ENCODE data around the gene STON1. TPM values are rescaled to one million over a fixed set of nuclear protein-coding genes. Genes with fewer than 3 reads are reported as not detected.
"Not testable (repeated sequence)": the region's sequence is repeated elsewhere in the genome, so short reads cannot be mapped to it uniquely, and the experiment has no call there.

Gene STON1
- total and polyA plus RNA-seq, 2 of the 8 experiments (the other 6 are each of a cell fraction or from before 2014, with no cell fraction given) = 5.0 to 10.1 TPM

DNA sequence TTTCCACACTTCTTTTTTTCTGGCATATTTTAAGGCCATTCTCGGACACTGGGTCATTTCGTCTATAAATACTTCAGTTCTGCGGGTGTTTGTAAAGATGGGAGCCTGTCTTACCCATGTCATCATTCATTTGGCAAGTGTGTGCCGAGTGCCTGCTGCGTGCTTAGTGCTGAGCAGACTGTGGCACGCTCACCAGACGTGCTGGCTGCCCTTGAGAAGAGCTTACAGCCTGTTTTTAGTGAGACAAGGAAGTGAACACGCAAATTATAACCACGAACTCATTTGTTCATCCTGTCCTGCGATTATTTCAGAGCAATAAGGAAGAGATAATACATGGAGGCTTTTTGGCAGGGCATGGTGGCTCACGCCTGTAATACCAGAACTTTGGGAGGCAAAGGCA is 10.4 kb upstream of the STON1 start:
- no peak overlapping the region for H2AFZ ChIP-seq (ENCODE audit: low read length)
- no peak overlapping the region for H3K14ac ChIP-seq (ENCODE audit: insufficient read length)
- no peak overlapping the region for H3K56ac ChIP-seq (replicated peaks; ENCODE audit: insufficient read length, low read depth, low read length)
- H3K23ac ChIP-seq (ENCODE audit: insufficient read length) = no peak overlapping the region
- no peaks in the 10 kb centered on the region for H3K9me3 ChIP-seq (ENCODE audit: insufficient read depth in 2 of 2, low read depth in 1 of 2, low read length in 1 of 2)
- FAIRE-seq = no peak
- CTCF ChIA-PET (ENCODE audit: partially characterized antibody) = interaction anchor here (0.8 kb wide), 1 partner anchor 9 kb away, joined by 3 read pairs; no protein-coding TSS in a partner anchor
- H3K79me2 ChIP-seq (ENCODE audit: control insufficient read depth in 1 of 2, insufficient read depth in 2 of 2, low read length in 2 of 2) = no peaks in the 10 kb centered on the region
- no peak overlapping the region for H4K8ac ChIP-seq (ENCODE audit: extremely low read depth, insufficient read depth, low read length)
- no peak overlapping the region for H2AK5ac ChIP-seq (ENCODE audit: low read depth, low read length)
- peaks cover 2 to 23% (median 2%) of the 10 kb centered on the region in 4 experiments; a peak in 4 of 8 replicates for H3K36me3 ChIP-seq (ENCODE audit: control insufficient read depth in 2 of 4, insufficient read depth in 4 of 4, low read length in 3 of 4)
- H3K18ac ChIP-seq (ENCODE audit: extremely low read depth, low read length) = no peak overlapping the region
- no peak overlapping the region for H3K9ac ChIP-seq (replicated peaks in 1 of 4; ENCODE audit: extremely low read depth in 1 of 4, low read depth in 3 of 4, low read length in 3 of 4)
- no peak for DNase-seq (ENCODE audit: low read depth in 1 of 2, low spot score in 2 of 2)
- no peaks in the 10 kb centered on the region for H3K79me1 ChIP-seq (ENCODE audit: low read depth, low read length)
- no peaks in the 10 kb centered on the region for H3K23me2 ChIP-seq (ENCODE audit: low read depth, low read length)
- no peak overlapping the region for H2BK20ac ChIP-seq (ENCODE audit: low read length)
- no peak for TF ChIP-seq NANOG (IDR thresholded peaks at IDR 0.05; ENCODE audit: insufficient read depth, low read depth, low read length, poor library complexity, severe bottlenecking)
- H3K4me1 ChIP-seq (replicated peaks in 1 of 4; ENCODE audit: control insufficient read depth in 3 of 4, insufficient read depth in 4 of 4, low read length in 3 of 4) = peaks cover 0 to 4% (median 0%) of the 10 kb centered on the region in 4 experiments; a peak in 1 of 7 replicates
- H4K20me1 ChIP-seq (replicated peaks in 1 of 2; ENCODE audit: control insufficient read depth in 1 of 2, insufficient read depth in 2 of 2, low read length in 2 of 2) = no peaks in the 10 kb centered on the region
- no peak overlapping the region for H2BK15ac ChIP-seq (ENCODE audit: low read length)
- H3K4ac ChIP-seq (replicated peaks; ENCODE audit: insufficient read length, low read depth, low read length) = no peak overlapping the region
- H2BK12ac ChIP-seq (ENCODE audit: low read depth, low read length) = no peak overlapping the region
- POLR2A ChIA-PET (ENCODE audit: partially characterized antibody) = no interaction called here
- no peak overlapping the region for H3K4me3 ChIP-seq (ENCODE audit: extremely low read depth in 1 of 4, insufficient read depth in 2 of 4, low read depth in 3 of 4, low read length in 4 of 4)
- WGBS, 2 experiments (ENCODE audit: extremely low coverage in 1 of 2, insufficient coverage in 1 of 2, insufficient read length in 1 of 2, insufficient replicate concordance in 2 of 2, low coverage in 1 of 2, low lambda C conversion rate in 2 of 2, missing lambda C conversion rate in 1 of 2) = 89% methylated on average over 11 of the region's 11 CpGs; no CpG with 5 or more reads in 1 of the 2 experiments
- H4K5ac ChIP-seq (ENCODE audit: insufficient read length, low read depth, low read length) = no peak overlapping the region
- H3K4me2 ChIP-seq (ENCODE audit: insufficient read depth in 1 of 2, low read depth in 2 of 2, low read length in 2 of 2) = no peak overlapping the region
- H4K91ac ChIP-seq (replicated peaks; ENCODE audit: insufficient read length, low read length) = no peak overlapping the region
- H3K27me3 ChIP-seq (replicated peaks in 1 of 4; ENCODE audit: control insufficient read depth in 3 of 4, extremely low read depth in 1 of 4, insufficient read depth in 3 of 4, low read length in 3 of 4) = no peaks in the 10 kb centered on the region
- H2BK120ac ChIP-seq (replicated peaks; ENCODE audit: low read depth, low read length) = no peak overlapping the region
- H3K27ac ChIP-seq (ENCODE audit: low read depth, low read length) = no peak overlapping the region
- H2BK5ac ChIP-seq (ENCODE audit: low read depth, low read length) = no peak overlapping the region

DNA sequence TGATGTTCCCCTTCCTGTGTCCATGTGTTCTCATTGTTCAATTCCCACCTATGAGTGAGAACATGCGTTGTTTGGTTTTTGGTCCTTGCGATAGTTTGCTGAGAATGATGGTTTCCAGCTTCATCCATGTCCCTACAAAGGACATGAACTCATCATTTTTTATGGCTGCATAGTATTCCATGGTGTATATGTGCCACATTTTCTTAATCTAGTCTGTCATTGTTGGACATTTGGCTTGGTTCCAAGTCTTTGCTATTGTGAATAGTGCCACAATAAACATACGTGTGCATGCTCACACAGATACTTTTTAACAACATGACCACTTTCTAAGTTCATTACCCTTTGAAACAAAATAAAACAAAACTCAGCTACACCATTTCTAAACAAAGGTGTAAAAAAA is 5.2 kb upstream of the STON1 start:
- not testable (repeated sequence) for H3K56ac ChIP-seq (replicated peaks; ENCODE audit: insufficient read length, low read depth, low read length); H3K4ac ChIP-seq (replicated peaks; ENCODE audit: insufficient read length, low read depth, low read length); H3K27ac ChIP-seq (ENCODE audit: low read depth, low read length); H2AK5ac ChIP-seq (ENCODE audit: low read depth, low read length); H3K9me3 ChIP-seq (ENCODE audit: insufficient read depth in 2 of 2, low read depth in 1 of 2, low read length in 1 of 2); H3K9ac ChIP-seq (replicated peaks in 1 of 4; ENCODE audit: extremely low read depth in 1 of 4, low read depth in 3 of 4, low read length in 3 of 4); H3K27me3 ChIP-seq (replicated peaks in 1 of 4; ENCODE audit: control insufficient read depth in 3 of 4, extremely low read depth in 1 of 4, insufficient read depth in 3 of 4, low read length in 3 of 4); H3K79me2 ChIP-seq (ENCODE audit: control insufficient read depth in 1 of 2, insufficient read depth in 2 of 2, low read length in 2 of 2); H3K4me3 ChIP-seq (ENCODE audit: extremely low read depth in 1 of 4, insufficient read depth in 2 of 4, low read depth in 3 of 4, low read length in 4 of 4); H3K18ac ChIP-seq (ENCODE audit: extremely low read depth, low read length); H3K14ac ChIP-seq (ENCODE audit: insufficient read length); H3K79me1 ChIP-seq (ENCODE audit: low read depth, low read length); H3K36me3 ChIP-seq (ENCODE audit: control insufficient read depth in 2 of 4, insufficient read depth in 4 of 4, low read length in 3 of 4); H2AFZ ChIP-seq (ENCODE audit: low read length); FAIRE-seq; H2BK12ac ChIP-seq (ENCODE audit: low read depth, low read length); H2BK120ac ChIP-seq (replicated peaks; ENCODE audit: low read depth, low read length); H3K23ac ChIP-seq (ENCODE audit: insufficient read length); H2BK15ac ChIP-seq (ENCODE audit: low read length); H4K5ac ChIP-seq (ENCODE audit: insufficient read length, low read depth, low read length); H4K8ac ChIP-seq (ENCODE audit: extremely low read depth, insufficient read depth, low read length); H4K20me1 ChIP-seq (replicated peaks in 1 of 2; ENCODE audit: control insufficient read depth in 1 of 2, insufficient read depth in 2 of 2, low read length in 2 of 2); H2BK5ac ChIP-seq (ENCODE audit: low read depth, low read length); DNase-seq (ENCODE audit: low read depth in 1 of 2, low spot score in 2 of 2); H2BK20ac ChIP-seq (ENCODE audit: low read length); H4K91ac ChIP-seq (replicated peaks; ENCODE audit: insufficient read length, low read length); H3K23me2 ChIP-seq (ENCODE audit: low read depth, low read length); H3K4me2 ChIP-seq (ENCODE audit: insufficient read depth in 1 of 2, low read depth in 2 of 2, low read length in 2 of 2)
- CTCF ChIA-PET (ENCODE audit: partially characterized antibody) = interaction anchor here (0.6 to 1.3 kb wide), 3 partner anchors 16 to 795 kb away, joined by 3 to 7 read pairs (median 5); no protein-coding TSS in a partner anchor
- POLR2A ChIA-PET (ENCODE audit: partially characterized antibody) = interaction anchor here (1.3 kb wide), 1 partner anchor 16 kb away, joined by 4 read pairs; no protein-coding TSS in a partner anchor
- 90% methylated on average over 3 of the region's 3 CpGs; no CpG with 5 or more reads in 1 of the 2 experiments for WGBS, 2 experiments (ENCODE audit: extremely low coverage in 1 of 2, insufficient coverage in 1 of 2, insufficient read length in 1 of 2, insufficient replicate concordance in 2 of 2, low coverage in 1 of 2, low lambda C conversion rate in 2 of 2, missing lambda C conversion rate in 1 of 2)
- peaks cover 0 to 11% (median 5%) of the 10 kb centered on the region in 4 experiments; a peak in 5 of 7 replicates for H3K4me1 ChIP-seq (replicated peaks in 1 of 4; ENCODE audit: control insufficient read depth in 3 of 4, insufficient read depth in 4 of 4, low read length in 3 of 4)
